Measurements from ENCODE around the gene TRIM73.
"Not testable (repeated sequence)": the region's sequence is repeated elsewhere in the genome, so short reads cannot be mapped to it uniquely, and the experiment has no call there.

- TF ChIP-seq CTCF (IDR thresholded peaks at IDR 0.05 in 4 of 5, conservative IDR thresholded peaks at IDR 0.05 in 1 of 5); POLR2A (IDR thresholded peaks at IDR 0.05): not testable (repeated sequence)
Observed at GRCh38 chr7:75397865-75398264, 2.4 kb downstream of the TRIM73 start.
